ENCODE data around the gene CMSS1.
A peak's percentile ranks its signal among the peaks of the same experiment; 100 is the strongest.

The CMSS1 gene

DNA sequence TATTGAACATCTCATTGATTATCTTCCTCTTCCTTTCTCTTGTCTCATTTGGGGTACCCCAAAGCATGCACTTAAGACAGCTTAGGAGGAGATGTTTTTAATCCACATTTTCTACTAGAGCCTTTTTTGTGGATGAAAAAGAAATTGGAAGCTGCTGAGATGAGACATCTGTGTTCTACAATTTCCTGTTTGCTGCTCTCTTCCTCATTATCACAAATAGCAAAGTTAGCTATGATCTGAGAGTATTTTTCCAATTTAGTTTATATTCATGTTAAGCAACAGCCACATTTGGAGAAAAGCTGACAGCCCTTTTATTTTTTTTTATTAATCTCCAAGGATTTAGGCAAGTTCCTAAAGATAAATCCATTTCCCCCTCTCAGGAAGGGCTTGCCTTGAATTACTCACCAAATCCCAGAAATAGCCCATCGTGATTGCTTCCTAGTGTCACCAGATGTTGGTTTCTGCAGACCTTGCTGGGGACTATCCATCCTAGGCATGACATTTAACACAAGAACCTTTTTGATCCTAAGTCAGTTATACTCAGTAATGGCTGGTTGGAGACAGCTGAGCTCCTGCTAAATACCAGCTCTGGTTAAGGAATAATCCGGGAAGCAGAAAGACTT is 367.4 kb downstream of the CMSS1 start:
- no peak for FAIRE-seq
- no peak for TF ChIP-seq POLR2A (IDR thresholded peaks at IDR 0.05; ENCODE audit: low read depth, low read length)
- DNase-seq (ENCODE audit: insufficient read length, low spot score) = no peak

GRCh38 chr3:100185847-100186246 is 368.2 kb downstream of the CMSS1 start:
- no peak for FAIRE-seq

GRCh38 chr3:100189444-100189964 is 371.8 kb downstream of the CMSS1 start:
- no peak for DNase-seq (ENCODE audit: insufficient read length, low spot score)
- no peak for TF ChIP-seq POLR2A (IDR thresholded peaks at IDR 0.05; ENCODE audit: low read depth, low read length)
- no peak for FAIRE-seq

More at GRCh38 chr3:100185847-100186246, 368.2 kb downstream of the CMSS1 start:
- no peak for TF ChIP-seq POLR2A (IDR thresholded peaks at IDR 0.05; ENCODE audit: low read depth, low read length)
- no peak for DNase-seq (ENCODE audit: insufficient read length, low spot score)

GRCh38 chr3:100195375-100195774 is 377.7 kb downstream of the CMSS1 start:
- FAIRE-seq (no peak), DNase-seq (ENCODE audit: insufficient read length, low spot score) (no peak)
- TF ChIP-seq POLR2A (IDR thresholded peaks at IDR 0.05; ENCODE audit: low read depth, low read length) = no peak

DNA sequence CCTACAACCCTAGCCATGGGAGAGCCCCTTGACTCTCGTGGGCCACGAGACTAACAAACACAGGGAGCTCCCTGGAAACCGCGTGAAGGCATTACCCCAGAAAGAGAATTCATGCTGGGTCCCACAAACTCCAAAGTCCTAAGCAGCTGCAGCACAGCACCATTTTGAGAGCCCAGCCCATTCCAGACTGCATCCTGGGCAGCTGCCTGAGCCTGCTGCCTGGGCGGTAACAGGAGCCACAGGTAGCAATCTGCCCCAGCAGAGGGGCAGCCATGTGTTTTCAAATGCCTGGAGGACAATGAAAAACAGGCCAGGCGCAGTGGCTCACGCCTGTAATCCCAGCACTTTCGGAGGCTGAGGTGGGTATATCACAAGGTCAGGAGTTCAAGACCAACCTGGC is 380.2 kb downstream of the CMSS1 start:
- no peak for FAIRE-seq
- no peak for DNase-seq (ENCODE audit: insufficient read length, low spot score)
- no peak for TF ChIP-seq POLR2A (IDR thresholded peaks at IDR 0.05; ENCODE audit: low read depth, low read length)

DNA sequence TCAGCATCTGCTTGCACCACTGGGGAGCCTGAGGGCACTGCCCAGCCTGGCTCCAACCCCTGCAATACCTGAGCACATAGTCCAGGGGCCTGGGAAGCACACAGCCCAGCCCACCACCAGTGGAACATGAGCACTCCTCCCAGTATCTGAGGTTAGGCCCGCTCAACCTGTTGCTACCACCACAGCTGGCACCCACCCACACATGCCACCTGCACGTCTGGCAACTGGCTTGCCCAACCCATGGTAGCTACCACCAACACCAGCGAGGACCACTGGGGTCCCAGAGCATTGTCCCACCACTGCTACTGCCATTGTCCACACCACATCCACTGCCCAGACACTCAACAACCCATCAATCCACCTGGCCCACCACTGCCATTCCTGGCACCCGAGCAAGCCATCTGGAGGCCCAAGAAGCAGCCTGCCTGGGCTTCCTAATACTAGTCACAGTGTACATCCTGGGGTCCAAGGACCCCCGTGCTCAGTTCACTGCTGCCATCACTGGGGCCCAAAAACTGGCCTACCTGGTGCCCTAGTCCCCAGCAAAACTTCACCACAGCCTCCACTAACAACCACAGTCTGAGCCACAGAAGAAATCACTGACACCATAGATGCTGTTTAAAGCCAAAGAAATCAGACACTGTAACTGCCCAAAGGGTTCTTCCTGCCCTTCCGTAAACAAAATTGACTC is 381.1 kb downstream of the CMSS1 start:
- no peak for TF ChIP-seq POLR2A (IDR thresholded peaks at IDR 0.05; ENCODE audit: low read depth, low read length)
- DNase-seq (ENCODE audit: insufficient read length, low spot score) (no peak), FAIRE-seq (no peak)

DNA sequence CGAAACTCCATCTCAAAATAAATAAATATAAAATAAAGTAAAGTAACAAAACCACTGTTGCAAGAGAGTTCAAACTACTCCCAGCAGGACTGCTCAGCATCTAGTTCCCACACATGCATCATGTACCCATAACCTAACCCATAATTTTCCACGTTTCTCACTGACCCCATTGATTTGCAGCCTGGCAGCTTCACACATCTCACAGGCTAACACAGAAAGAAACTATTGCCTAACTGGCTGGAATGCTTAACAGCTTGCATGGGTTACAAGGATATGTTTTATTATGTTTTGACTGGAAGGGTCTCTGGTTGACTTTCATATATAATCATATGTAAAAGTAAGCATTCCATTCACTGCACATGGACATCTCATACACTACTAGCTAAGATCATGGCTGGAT is 387.5 kb downstream of the CMSS1 start:
- no peak for FAIRE-seq

GRCh38 chr3:100206687-100207086 is 389.0 kb downstream of the CMSS1 start:
- DNase-seq (ENCODE audit: insufficient read length, low spot score) = no peak
- FAIRE-seq = no peak
- no peak for TF ChIP-seq POLR2A (IDR thresholded peaks at IDR 0.05; ENCODE audit: low read depth, low read length)

More for the DNA sequence above, 387.5 kb downstream of the CMSS1 start:
- TF ChIP-seq POLR2A (IDR thresholded peaks at IDR 0.05; ENCODE audit: low read depth, low read length) = no peak
- no peak for DNase-seq (ENCODE audit: insufficient read length, low spot score)

DNA sequence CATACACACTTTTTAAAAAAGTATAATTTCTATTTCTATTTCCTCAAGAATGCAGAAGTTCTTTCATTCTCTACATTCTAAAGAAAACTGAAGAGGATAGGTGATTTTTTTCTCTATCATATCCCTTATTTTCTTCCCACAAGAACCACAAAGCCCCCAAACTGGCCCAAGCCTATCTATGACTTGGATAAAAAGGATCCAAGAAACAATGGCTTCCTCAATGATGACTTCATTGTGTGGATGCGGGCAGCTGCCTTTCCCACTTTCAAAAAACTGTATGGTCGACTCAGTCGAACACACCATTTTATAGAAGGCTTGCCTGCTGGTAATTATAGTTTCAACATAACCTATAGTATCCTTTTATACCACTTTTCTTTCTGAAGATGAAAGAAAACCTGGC is 390.2 kb downstream of the CMSS1 start:
- no peak for TF ChIP-seq POLR2A (IDR thresholded peaks at IDR 0.05; ENCODE audit: low read depth, low read length)
- no peak for FAIRE-seq

GRCh38 chr3:100209169-100209568 is 391.5 kb downstream of the CMSS1 start:
- FAIRE-seq = no peak
- DNase-seq (ENCODE audit: insufficient read length, low spot score) = no peak
- TF ChIP-seq POLR2A (IDR thresholded peaks at IDR 0.05; ENCODE audit: low read depth, low read length) = no peak

More for the DNA sequence above, 390.2 kb downstream of the CMSS1 start:
- no peak for DNase-seq (ENCODE audit: insufficient read length, low spot score)

GRCh38 chr3:100209948-100210771 is 392.5 kb downstream of the CMSS1 start:
- no peak for TF ChIP-seq POLR2A (IDR thresholded peaks at IDR 0.05; ENCODE audit: low read depth, low read length)
- DNase-seq (ENCODE audit: insufficient read length, low spot score) = no peak
- no peak for FAIRE-seq

GRCh38 chr3:100210772-100211135 is 393.1 kb downstream of the CMSS1 start:
- TF ChIP-seq POLR2A (IDR thresholded peaks at IDR 0.05; ENCODE audit: low read depth, low read length) = no peak
- no peak for FAIRE-seq
- DNase-seq (ENCODE audit: insufficient read length, low spot score) = no peak

- peak; percentile 83 for FAIRE-seq
Observed at GRCh38 chr3:100213891-100214573, 396.4 kb downstream of the CMSS1 start.

GRCh38 chr3:100214574-100214964 is 396.9 kb downstream of the CMSS1 start:
- FAIRE-seq (no peak), DNase-seq (ENCODE audit: insufficient read length, low spot score) (no peak)
- no peak for TF ChIP-seq POLR2A (IDR thresholded peaks at IDR 0.05; ENCODE audit: low read depth, low read length)

More at GRCh38 chr3:100213891-100214573, 396.4 kb downstream of the CMSS1 start:
- DNase-seq (ENCODE audit: insufficient read length, low spot score) = peak; percentile 30
- TF ChIP-seq POLR2A (IDR thresholded peaks at IDR 0.05; ENCODE audit: low read depth, low read length) = no peak
